ENCODE results near the gene C1QTNF6. TPM values are rescaled to one million over a fixed set of nuclear protein-coding genes. Genes with fewer than 3 reads are reported as not detected.

The C1QTNF6 gene
- total and polyA plus RNA-seq, 2 experiments from 2014 or later: 23.6 to 29.7 TPM

GRCh38 chr22:37226087-37226486 lies 38.0 kb upstream of the C1QTNF6 start:
- Histone ChIP-seq H2AFZ (no peak overlapping the region), H3K4me2 (no peak overlapping the region), H3K36me3 (replicated peaks; ENCODE audit: insufficient read depth, low read depth) (no peaks in the 10 kb centered on the region), H3K27ac (no peak overlapping the region), H3K4me3 (no peak overlapping the region), H3K79me2 (no peaks in the 10 kb centered on the region), H3K27me3 (no peaks in the 10 kb centered on the region), H4K20me1 (ENCODE audit: insufficient read depth, poor library complexity, severe bottlenecking) (no peaks in the 10 kb centered on the region), H3K4me1 (ENCODE audit: insufficient read depth) (peaks cover 16% of the 10 kb centered on the region), H3K9me3 (ENCODE audit: low read depth) (no peaks in the 10 kb centered on the region), H3K9me2 (replicated peaks; ENCODE audit: insufficient read depth) (no peaks in the 10 kb centered on the region)
- no peak for TF ChIP-seq CTCF (IDR thresholded peaks at IDR 0.05; ENCODE audit: poor library complexity)
- 95% methylated on average over 4 of the region's 4 CpGs for WGBS (ENCODE audit: low lambda C conversion rate, missing lambda C conversion rate)
- no peak for DNase-seq (ENCODE audit: low spot score)

GRCh38 chr22:37225481-37225880 lies 37.4 kb upstream of the C1QTNF6 start:
- no peaks in the 10 kb centered on the region for H3K9me2 ChIP-seq (replicated peaks; ENCODE audit: insufficient read depth)
- TF ChIP-seq EZH2 (IDR thresholded peaks at IDR 0.05; ENCODE audit: borderline replicate concordance): no peak
- TF ChIP-seq CTCF (IDR thresholded peaks at IDR 0.05; ENCODE audit: poor library complexity): peak; percentile 7
- no peak for DNase-seq (ENCODE audit: low spot score)
- WGBS (ENCODE audit: low lambda C conversion rate, missing lambda C conversion rate): 86% methylated on average over 8 of the region's 8 CpGs
- H3K79me2 ChIP-seq: no peaks in the 10 kb centered on the region
- peaks cover 16% of the 10 kb centered on the region for H3K4me1 ChIP-seq (ENCODE audit: insufficient read depth)
- no peaks in the 10 kb centered on the region for H4K20me1 ChIP-seq (ENCODE audit: insufficient read depth, poor library complexity, severe bottlenecking)
- H3K9me3 ChIP-seq (ENCODE audit: low read depth): no peaks in the 10 kb centered on the region
- H3K4me2 ChIP-seq: no peak overlapping the region
- no peak overlapping the region for H2AFZ ChIP-seq
- no peaks in the 10 kb centered on the region for H3K27me3 ChIP-seq
- H3K4me3 ChIP-seq: no peak overlapping the region
- no peak overlapping the region for H3K27ac ChIP-seq
- no peaks in the 10 kb centered on the region for H3K36me3 ChIP-seq (replicated peaks; ENCODE audit: insufficient read depth, low read depth)

- no peak overlapping the region for H3K4me3 ChIP-seq
- H3K4me2 ChIP-seq: no peak overlapping the region
- 77% methylated on average over 8 of the region's 8 CpGs for WGBS (ENCODE audit: low lambda C conversion rate, missing lambda C conversion rate)
- peaks cover 14% of the 10 kb centered on the region for H3K4me1 ChIP-seq (ENCODE audit: insufficient read depth)
- H3K9me3 ChIP-seq (ENCODE audit: low read depth): no peaks in the 10 kb centered on the region
- no peaks in the 10 kb centered on the region for H3K27me3 ChIP-seq
- H3K79me2 ChIP-seq: no peaks in the 10 kb centered on the region
- H3K9me2 ChIP-seq (replicated peaks; ENCODE audit: insufficient read depth): no peaks in the 10 kb centered on the region
- no peaks in the 10 kb centered on the region for H3K36me3 ChIP-seq (replicated peaks; ENCODE audit: insufficient read depth, low read depth)
- H3K27ac ChIP-seq: no peak overlapping the region
- TF ChIP-seq EZH2 (IDR thresholded peaks at IDR 0.05; ENCODE audit: borderline replicate concordance): no peak
- TF ChIP-seq EZH2phosphoT487 (IDR thresholded peaks at IDR 0.05; ENCODE audit: low read depth, severe bottlenecking, unreplicated experiment): no peak
- no peak for TF ChIP-seq CTCF (IDR thresholded peaks at IDR 0.05; ENCODE audit: poor library complexity)
- DNase-seq (ENCODE audit: low spot score): no peak
- no peaks in the 10 kb centered on the region for H4K20me1 ChIP-seq (ENCODE audit: insufficient read depth, poor library complexity, severe bottlenecking)
- H2AFZ ChIP-seq: no peak overlapping the region
Measured at GRCh38 chr22:37224757-37225420, 36.8 kb upstream of the C1QTNF6 start.

Data from hepatocyte (in vitro differentiated cells).